Colonic mucosa (tissue), 4 donors: ENCODE results near the gene SHANK2. TPM values are rescaled to one million over a fixed set of nuclear protein-coding genes. Genes with fewer than 3 reads are reported as not detected.

ENCODE experiments used
- DNase-seq: peaks from one replicate; pipeline ENCODE4 v3.0.0-alpha.2; 2020
- H3K27ac ChIP-seq: fragments of 200-600 bp; one replicate; pipeline ENCODE4 v1.8.0; 2021
- H3K27me3 ChIP-seq: fragments of 200-600 bp; one replicate; pipeline ENCODE4 v1.8.0; 2021
- H3K36me3 ChIP-seq: fragments of 200-600 bp; one replicate; pipeline ENCODE4 v1.8.0; 2021
- H3K4me1 ChIP-seq: fragments of 200-600 bp; one replicate; pipeline ENCODE4 v1.8.0; 2021; ENCODE audit warnings: mild to moderate bottlenecking
- H3K4me3 ChIP-seq: fragments of 200-600 bp; one replicate; pipeline ENCODE4 v1.8.0; 2021
- H3K9ac ChIP-seq, 2 donors: one replicate each; pipeline ENCODE4 v1.7.0; 2013; ENCODE audit warnings: control low read depth in 2 of 2, low read depth in 2 of 2, low read length in 2 of 2
- H3K9me3 ChIP-seq: fragments of 200-600 bp; one replicate; pipeline ENCODE4 v1.8.0; 2021
- CTCF ChIP-seq: fragments of 200-600 bp; IDR thresholded peaks from one replicate; pipeline ENCODE4 v1.8.0; 2022; ENCODE audit warnings: antibody characterized with exemption, mild to moderate bottlenecking
- intact Hi-C: fragments of 100-400 bp; cut with DNase I; formaldehyde crosslinking; loops from one replicate; pipeline ENCODE4 v1.14.1; 2022
- total RNA-seq, 2 donors: library from RNA; stranded (reverse); fragmentation: NEBNext Ultra II Directional in 1 of 2; extraction: Animal tissue kit (Norgen Biotek cat#: 25700) in 1 of 2; gene quantifications; one replicate each; pipeline ENCODE4 v1.2.1, GENCODE V29; 2021
- donor health status: healthy.
- donor health status: DM: no; HTN: no; CAD: no.
- donor health status: DM: no; HTN: no; CAD: no.

The SHANK2 gene
- total RNA-seq, 2 donors from 2014 or later = 26.0 to 38.1 TPM

- Histone ChIP-seq H3K4me3 (no peak overlapping the region), H3K36me3 (no peaks in the 10 kb centered on the region), H3K27me3 (no peaks in the 10 kb centered on the region), H3K4me1 (no peaks in the 10 kb centered on the region), H3K27ac (no peak overlapping the region), H3K9me3 (no peaks in the 10 kb centered on the region), H3K9ac (no peak overlapping the region)
- TF ChIP-seq CTCF = no peak
- intact Hi-C loops = no loop called here
- DNase-seq = no peak
Observed at GRCh38 chr11:71208011-71208774, 44.2 kb downstream of the SHANK2 start.

- H3K27ac ChIP-seq = no peak overlapping the region
- H3K4me1 ChIP-seq = no peaks in the 10 kb centered on the region
- no peak overlapping the region for H3K4me3 ChIP-seq
- H3K27me3 ChIP-seq = no peaks in the 10 kb centered on the region
- intact Hi-C loops = no loop called here
- no peak overlapping the region for H3K9ac ChIP-seq
- TF ChIP-seq CTCF = no peak
- no peak for DNase-seq
- no peaks in the 10 kb centered on the region for H3K9me3 ChIP-seq
- no peaks in the 10 kb centered on the region for H3K36me3 ChIP-seq
Observed at GRCh38 chr11:71207563-71207962, 44.8 kb downstream of the SHANK2 start.

GRCh38 chr11:71206186-71206585 lies 46.2 kb downstream of the SHANK2 start:
- Histone ChIP-seq H3K36me3 (no peaks in the 10 kb centered on the region), H3K27me3 (no peaks in the 10 kb centered on the region), H3K9ac (no peak overlapping the region), H3K4me3 (no peak overlapping the region), H3K27ac (no peak overlapping the region), H3K9me3 (no peaks in the 10 kb centered on the region), H3K4me1 (no peaks in the 10 kb centered on the region)
- intact Hi-C loops = no loop called here
- no peak for TF ChIP-seq CTCF
- peak; percentile 67 for DNase-seq

- no peak for DNase-seq
- Histone ChIP-seq H3K36me3 (no peaks in the 10 kb centered on the region), H3K9me3 (no peaks in the 10 kb centered on the region), H3K4me1 (no peaks in the 10 kb centered on the region), H3K9ac (no peak overlapping the region), H3K27ac (no peak overlapping the region), H3K4me3 (no peak overlapping the region), H3K27me3 (no peaks in the 10 kb centered on the region)
- intact Hi-C loops = no loop called here
- TF ChIP-seq CTCF = no peak
Observed at GRCh38 chr11:71204748-71205664, 47.4 kb downstream of the SHANK2 start.

- Histone ChIP-seq H3K9me3 (no peaks in the 10 kb centered on the region), H3K4me3 (no peak overlapping the region), H3K36me3 (no peaks in the 10 kb centered on the region), H3K27me3 (no peaks in the 10 kb centered on the region), H3K4me1 (no peaks in the 10 kb centered on the region), H3K27ac (no peak overlapping the region), H3K9ac (no peak overlapping the region)
- TF ChIP-seq CTCF = no peak
- intact Hi-C loops = no loop called here
- DNase-seq = no peak
Observed at GRCh38 chr11:71204294-71204693, 48.1 kb downstream of the SHANK2 start.
